ENCODE data around the gene GFOD1.

GFOD1 gene, protein sequence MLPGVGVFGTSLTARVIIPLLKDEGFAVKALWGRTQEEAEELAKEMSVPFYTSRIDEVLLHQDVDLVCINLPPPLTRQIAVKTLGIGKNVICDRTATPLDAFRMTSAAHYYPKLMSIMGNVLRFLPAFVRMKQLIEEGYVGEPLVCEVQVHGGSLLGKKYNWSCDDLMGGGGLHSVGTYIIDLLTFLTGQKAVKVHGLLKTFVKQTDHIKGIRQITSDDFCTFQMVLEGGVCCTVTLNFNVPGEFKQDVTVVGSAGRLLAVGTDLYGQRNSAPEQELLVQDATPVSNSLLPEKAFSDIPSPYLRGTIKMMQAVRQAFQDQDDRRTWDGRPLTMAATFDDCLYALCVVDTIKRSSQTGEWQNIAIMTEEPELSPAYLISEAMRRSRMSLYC

DNA sequence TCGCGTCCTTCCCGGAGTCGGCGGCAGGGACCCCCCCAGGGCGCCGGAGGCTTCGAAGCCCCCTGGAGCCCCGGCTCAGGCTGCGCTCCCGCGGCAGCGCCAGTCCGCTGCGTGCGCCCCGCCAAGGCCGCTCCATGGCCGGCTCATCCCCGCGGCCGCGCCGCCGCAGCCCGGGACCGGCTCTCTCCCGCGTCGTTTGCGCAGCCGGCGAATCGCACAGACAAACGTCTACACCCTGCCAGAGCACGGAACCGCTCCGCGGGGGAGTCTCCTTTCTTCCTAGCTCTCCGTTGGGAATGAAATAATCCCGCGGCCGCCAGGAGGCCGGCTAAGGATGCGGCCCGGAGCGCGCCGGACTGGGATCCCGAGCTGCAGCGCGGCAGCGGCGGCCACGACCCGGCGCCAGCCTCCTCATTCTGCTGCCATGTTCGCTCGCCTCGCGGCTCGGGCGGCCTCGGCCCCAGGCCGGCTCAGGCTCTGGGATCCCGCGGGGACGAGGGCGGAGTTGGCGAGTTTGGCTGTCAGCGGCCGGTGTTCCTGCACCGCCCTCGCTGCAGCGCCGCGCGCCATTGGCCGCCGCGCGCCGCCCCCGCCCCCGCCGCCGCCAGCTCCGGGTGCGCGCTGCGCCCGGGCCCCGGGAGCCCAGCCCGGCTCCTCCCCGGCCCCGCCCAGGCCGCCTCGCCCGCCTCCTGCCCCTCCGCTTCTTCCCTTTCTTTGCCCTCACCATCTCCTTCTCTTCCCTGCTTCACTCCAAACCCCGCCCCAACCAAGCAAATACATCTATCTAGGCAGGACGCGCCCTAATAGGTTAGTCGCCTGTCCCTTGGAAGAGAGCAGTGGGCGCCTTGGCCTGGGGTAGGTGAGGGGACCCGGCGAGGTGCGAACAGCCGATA lies at the start of gene GFOD1:
TSS of gene GFOD1 (minus strand) at position 479 of the 893 bp plus-strand sequence. CDS start 710 bp downstream, outside the sequence.
- DNase-seq = peak; percentile 70 to 98 (median 86)
- intact Hi-C loops (cut with DNase I) = loop anchor here (1.0 to 10.0 kb wide), 4 partner anchors 75 to 327 kb away; partner anchors contain the start of genes MCUR1, RANBP9 and SIRT5

DNA sequence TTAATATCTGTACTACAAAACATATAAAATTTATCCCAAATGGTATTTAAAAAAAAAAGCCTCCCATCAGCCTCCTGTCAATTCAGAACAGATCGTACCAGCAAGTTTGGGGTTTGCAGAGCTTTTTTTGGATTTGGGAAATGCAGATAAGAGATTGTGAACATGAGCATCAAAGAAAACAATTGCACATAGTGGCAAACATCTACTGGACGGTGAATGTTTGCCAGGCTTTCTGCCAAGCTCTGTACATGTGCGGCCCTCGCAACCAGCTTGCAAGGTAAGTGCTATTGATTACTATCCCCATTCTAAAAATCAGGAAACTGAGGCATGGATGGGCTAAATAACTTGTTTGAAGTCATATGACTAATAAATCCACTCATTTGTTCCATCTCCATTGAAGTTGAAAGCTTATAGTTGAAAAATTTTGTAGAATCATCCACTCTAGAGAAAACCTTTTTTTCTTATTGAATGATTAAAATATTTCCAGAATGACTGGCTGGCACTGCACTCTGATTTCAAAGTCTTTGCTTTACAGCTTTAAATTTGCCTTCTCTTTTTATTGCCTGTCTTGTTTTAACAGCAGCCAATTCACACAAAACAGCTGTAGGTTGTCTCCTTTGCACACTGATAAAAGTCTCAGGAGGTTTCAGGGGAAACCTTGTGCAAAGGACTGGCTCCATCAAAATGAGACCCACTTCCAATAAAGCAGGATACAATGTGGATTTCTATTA lies 49.6 kb upstream of the GFOD1 start:
- no peak for DNase-seq
- intact Hi-C loops (cut with DNase I) = loop anchor here (5.0 kb wide), 2 partner anchors 85 to 200 kb away; no protein-coding TSS in a partner anchor

DNA sequence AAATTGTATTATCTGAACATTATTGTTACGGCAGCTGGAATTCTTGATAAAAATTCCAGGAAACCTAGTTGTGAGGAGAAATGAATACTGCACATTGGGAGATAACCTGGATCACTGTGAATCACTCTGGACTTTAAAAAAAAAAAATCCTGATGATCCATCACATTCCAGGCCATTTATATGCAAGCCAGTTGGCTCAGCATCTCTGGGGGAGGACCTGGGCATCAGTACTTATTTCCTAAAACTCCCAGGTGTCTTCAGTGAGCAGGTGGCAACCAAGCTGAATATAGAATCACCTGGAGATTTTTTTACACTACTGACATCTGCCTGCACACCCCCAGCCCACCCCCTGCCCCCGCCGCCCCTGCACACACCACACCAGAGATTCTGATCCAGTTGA lies 47.9 kb upstream of the GFOD1 start:
- intact Hi-C loops (cut with DNase I) = loop anchor here (5.0 kb wide), 2 partner anchors 83 to 198 kb away; no protein-coding TSS in a partner anchor
- no peak for DNase-seq

DNA sequence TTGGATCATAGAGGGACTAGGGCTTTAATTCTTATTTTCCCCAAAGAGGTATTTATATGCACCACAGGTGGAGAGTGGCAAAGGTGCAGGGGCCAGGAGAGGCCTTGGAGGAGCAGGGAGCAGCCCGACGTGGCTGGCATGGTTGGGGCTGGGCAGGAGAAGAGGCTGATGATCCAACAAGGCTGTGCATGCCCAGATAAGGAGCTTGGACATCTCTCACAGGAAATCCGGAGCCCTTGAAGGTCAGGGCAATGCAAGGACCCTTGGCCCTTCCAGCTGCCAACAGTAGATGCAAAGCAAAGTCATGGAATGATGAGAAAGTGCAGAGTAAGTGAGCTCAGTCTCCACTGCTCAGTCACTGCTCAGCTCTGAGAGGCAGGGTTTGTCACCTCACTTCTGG lies 47.1 kb upstream of the GFOD1 start:
- no peak for DNase-seq
- intact Hi-C loops (cut with DNase I) = no loop called here

DNA sequence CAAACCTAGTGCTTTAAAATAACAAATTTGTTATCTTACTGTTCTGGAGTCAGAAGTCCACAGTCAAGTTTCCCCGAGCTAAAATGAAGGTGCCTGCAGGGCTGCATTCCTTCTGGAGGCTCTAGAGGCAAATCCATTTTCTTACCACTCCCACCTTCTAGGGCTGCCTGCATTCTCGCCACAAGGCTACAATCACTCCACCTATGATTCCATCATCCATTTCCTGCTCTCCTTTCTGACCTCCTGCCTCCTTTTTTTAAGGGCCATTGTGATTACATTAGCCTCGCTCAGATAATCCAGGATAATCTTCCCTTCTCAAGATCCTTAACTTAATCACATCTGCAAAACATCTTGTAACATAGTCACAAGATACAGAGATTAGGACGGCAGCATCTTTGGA lies 44.6 kb upstream of the GFOD1 start:
- intact Hi-C loops (cut with DNase I) = no loop called here
- no peak for DNase-seq

DNA sequence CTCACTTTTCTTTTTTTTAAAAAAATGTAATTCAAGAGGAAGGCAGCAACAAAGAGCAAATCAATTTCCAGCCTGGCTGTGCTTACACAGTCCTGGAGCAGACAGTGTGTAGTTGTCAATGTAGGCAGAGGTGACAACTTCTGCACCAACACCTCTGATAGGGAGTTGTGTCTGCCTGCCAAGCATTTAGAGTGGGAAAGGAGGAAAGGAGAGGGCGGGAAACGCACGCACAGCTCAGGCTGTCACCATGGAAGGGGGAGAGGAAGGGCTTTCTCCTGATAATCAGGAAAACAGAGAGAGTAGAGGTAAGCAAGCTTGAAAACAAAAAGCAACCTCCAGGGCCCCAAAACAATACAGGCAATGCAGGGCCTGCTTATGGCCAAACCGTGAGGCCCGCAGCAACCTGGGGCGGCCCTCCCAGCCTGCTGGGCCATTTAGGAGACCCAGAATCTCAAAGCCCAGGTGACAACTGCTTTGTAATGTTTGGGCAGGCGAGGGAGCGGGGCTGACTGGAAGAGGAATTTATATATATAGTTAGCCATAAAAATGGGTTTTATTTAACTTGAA lies 41.5 kb upstream of the GFOD1 start:
- DNase-seq = peak in 3 of 10 donors; percentile 16 to 84 (median 24)
- intact Hi-C loops (cut with DNase I) = no loop called here

DNA sequence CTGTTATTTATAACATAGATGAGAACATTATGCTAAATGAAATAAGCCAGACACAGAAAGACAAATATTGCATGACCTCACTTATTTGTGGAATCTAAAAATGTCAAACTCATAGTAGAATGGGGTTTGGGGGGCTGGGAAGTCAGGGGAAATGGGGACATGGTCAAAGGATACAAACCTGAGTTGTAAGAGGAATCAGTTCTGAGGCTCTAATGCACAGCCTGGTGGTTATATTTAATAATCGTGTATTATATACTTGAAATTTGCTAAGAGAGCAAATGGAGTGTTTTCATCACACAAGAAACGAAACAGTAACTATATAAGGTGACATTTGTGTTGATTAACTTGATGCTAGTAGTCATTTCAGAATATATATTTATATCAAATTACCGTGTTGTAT lies 40.8 kb upstream of the GFOD1 start:
- DNase-seq = no peak
- intact Hi-C loops (cut with DNase I) = no loop called here

DNA sequence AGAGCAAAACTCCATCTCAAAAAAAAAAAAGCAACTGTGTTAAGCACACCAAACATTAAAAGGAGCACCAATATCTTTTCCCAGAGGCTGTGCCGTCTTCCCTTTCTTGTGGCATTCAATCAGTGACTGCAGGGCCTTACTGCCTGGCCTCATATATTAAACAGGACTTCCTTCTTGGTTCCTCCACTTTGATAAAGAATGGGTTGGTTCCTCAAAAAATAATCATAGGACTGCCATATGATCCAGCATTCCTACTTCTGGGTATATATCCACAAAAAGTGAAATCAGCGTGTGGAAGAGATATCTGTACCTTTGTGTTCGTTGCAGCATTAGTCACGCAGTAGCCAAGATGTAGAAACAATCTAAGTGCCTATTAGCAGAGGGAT lies 40.3 kb upstream of the GFOD1 start:
- DNase-seq = no peak
- intact Hi-C loops (cut with DNase I) = no loop called here

DNA sequence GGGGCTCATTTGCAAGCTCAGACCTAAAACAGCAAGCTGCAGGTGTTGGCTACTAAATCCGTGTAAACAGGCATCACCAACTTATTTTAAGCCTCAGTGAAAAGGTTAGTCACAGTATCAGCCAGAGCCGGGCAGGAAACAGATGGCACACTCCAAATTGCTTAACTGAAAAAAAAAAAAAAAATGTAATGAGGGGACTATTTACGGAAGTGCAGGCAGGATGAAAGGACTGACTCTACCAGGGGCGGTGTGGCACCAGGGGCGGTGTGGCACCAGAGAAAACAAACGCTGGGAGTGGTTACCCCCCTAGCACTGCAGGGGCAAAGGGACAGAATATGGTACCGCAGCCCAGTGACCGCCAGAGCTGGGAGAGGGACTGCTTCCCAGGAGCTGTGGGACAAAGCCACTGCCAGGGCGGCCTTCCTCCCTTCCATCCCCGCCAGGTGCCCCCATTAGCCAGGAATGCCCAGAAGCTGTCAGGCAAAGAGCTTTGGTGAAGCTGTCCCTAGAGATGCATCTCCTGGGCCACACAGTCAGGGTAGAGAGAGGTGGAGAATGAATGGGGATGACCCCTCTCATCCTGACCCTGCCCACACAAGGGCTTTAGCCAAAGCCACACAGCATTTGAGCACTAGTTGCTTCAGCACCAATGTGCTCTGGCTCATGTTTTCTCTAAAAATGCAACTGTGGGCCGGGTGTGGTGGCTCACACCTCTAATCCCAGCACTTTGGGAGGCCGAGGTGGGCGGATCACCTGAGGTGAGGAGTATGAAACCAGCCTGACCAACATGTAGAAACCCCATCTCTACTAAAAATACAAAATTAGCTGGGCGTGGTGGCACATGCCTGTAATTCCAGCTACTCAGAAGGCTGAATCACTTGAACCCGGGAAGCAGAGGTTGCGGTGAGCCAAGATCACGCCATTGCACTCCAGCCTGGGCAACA lies 39.6 kb upstream of the GFOD1 start:
- intact Hi-C loops (cut with DNase I) = no loop called here
- peak in 3 of 10 donors; percentile 14 to 74 (median 18) for DNase-seq

DNA sequence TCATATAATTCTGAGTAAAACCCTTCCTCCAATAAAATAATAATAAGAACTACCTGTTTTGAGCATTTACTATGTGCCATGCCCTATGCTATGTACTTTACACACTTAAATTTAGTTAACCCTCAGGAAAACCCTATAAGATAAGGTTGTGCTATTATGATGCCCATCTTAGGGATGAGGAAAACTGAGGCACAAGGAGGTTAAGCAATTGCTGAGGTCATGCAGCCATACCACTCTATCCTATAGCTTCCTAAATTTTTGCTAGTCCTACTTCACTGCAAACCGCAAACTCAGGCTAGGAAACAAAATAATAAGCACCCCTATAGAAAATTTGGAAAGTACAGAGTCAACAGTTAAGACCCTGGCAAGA lies 38.9 kb upstream of the GFOD1 start:
- intact Hi-C loops (cut with DNase I) = no loop called here

DNA sequence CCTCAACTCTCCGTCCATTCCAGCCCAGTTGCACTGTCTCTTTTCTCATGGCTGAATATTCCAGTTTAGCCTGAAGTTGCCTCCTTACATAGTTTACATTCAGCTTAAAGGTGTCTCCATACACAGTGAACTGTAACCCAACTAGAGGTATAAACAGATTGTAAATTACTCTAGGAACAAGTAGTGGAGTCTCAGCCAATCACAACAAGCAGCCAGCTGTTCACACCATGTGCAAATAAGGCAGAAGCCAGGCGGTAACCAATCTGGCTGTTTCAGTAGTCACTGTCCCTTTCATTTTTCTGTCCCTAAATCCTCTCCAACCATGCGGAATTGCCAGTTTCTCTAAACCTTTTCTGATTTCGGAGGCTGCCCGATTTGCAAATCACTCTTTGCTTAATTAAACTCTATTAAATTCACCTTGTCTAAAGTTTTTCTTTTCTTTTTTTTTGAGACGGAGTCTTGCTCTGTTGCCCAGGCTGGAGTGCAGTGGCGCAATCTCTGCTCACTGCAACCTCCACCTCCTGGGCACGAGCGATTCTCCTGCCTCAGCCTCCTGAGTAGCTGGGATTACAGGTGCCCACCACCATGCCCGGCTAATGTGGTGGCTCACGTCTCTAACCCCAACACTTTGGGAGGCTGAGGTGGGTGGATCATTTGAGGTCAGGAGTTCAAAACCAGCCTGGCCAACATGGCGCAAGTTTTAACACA lies 37.6 kb upstream of the GFOD1 start:
- intact Hi-C loops (cut with DNase I) = no loop called here
- DNase-seq = no peak

More for the DNA sequence above, 38.9 kb upstream of the GFOD1 start:
- no peak for DNase-seq

DNA sequence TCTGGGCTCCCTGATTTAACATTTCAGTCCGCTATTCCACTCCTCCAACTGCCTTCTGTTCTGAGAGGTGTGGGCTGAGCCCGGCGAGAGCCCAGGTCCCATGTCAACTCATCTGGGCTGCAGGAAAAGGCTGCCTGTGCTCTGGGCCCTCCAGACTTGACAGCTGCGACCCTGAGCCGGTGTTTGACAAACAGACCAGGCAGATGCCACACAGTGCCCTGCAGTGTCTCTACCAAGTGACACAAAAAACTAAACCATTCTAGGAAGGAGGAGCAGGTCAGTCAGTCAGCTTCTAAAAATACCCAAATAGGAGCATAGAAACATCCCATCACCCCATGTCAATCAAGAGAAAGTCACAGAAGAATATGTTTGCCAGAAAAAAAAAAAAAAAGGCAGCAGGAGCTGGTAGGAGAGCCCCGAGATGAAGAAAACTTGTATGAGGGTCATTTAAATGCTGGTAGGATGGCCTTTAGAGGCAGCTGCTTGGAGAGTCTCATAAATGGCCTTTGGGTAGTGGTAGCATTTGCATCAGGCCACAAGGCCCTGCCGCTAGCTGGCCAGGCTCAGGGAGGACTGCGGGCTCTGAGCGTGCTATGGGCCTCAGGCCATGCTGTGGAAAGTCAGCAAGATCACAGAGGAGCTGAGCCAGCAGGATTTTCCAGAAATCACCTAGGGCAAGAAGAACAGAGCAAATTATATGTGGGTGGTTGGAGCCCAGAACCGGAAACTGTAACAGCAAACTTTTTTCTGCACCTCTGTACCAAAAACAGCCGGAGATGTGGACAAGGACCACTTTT lies 36.6 kb upstream of the GFOD1 start:
- intact Hi-C loops (cut with DNase I) = no loop called here

DNA sequence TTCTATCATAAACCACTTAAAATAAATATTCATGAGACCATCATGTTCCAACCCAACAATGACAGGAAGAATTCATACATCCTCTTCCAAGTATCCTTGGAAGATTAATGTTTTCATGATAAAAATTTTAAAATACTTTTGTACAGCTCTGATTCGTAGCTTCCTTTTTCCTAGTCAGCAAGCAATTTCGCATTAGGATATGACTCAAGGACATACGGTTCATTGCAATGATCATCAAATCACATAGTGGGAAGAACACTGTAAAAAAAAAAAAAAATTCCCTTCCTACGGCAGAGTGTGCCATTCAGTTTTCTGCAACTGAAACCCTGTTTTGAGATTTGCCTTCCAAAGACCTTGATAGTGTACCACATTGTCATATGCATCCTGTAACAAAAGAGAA lies 35.3 kb upstream of the GFOD1 start:
- no peak for DNase-seq
- intact Hi-C loops (cut with DNase I) = no loop called here

More for the DNA sequence above, 36.6 kb upstream of the GFOD1 start:
- DNase-seq = no peak

DNA sequence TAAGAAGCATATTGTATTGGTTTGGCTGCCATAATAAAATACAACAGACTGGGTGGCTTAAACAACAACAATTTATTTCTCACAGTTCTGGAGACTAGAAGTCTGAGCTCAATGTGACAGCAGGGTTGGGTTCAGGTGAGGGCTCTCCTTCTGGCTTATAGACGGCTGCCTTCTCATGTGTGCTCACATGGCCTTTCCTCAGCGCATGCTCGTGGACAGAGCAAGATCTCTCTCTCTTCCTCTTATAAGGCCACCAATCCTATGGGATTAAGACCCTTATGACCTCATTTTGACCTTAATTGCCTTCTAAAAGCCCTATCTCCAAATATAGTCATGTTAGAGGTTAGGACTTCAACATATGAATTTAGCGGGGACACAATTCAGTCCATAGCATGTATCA lies 32.4 kb upstream of the GFOD1 start:
- intact Hi-C loops (cut with DNase I) = no loop called here
- DNase-seq = no peak

DNA sequence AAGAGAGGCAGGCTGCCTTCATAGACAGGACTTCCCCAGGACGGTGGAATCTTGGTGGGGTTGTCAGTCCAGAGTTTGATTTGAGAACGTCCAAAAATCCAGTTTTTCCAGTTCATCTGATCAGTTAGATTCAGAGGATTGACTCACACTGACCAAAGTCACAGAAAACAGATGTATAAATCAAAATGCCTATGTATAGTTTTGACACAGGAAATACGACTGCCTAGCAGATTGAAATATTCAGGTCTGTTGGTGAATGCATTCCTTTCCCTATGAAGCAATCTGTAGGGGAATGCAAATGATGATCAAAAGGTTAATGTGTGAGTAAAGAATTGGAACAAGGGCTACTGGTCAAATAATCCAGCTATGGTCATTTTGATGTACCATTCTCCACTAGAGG lies 29.7 kb upstream of the GFOD1 start:
- no peak for DNase-seq
- intact Hi-C loops (cut with DNase I) = no loop called here

DNA sequence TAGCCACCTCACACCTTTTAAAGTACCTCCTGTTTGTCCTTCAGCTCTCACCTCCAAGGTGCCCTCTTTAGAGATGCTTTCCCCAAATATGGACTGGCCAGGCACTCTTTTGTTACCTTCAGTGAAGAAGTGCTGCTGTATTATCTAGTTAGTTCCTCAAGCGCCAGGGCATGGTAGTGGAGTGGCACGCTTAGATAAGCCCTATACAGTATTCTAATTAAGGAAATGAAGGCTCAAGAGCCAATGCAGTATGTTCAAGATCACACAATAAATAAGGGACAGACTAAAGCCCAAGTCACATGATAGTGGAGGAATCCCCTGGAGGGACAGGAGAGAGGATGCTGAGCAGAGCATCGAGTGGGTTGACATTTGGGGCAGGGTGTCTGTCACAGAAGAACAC lies 28.5 kb upstream of the GFOD1 start:
- intact Hi-C loops (cut with DNase I) = no loop called here
- DNase-seq = no peak

DNA sequence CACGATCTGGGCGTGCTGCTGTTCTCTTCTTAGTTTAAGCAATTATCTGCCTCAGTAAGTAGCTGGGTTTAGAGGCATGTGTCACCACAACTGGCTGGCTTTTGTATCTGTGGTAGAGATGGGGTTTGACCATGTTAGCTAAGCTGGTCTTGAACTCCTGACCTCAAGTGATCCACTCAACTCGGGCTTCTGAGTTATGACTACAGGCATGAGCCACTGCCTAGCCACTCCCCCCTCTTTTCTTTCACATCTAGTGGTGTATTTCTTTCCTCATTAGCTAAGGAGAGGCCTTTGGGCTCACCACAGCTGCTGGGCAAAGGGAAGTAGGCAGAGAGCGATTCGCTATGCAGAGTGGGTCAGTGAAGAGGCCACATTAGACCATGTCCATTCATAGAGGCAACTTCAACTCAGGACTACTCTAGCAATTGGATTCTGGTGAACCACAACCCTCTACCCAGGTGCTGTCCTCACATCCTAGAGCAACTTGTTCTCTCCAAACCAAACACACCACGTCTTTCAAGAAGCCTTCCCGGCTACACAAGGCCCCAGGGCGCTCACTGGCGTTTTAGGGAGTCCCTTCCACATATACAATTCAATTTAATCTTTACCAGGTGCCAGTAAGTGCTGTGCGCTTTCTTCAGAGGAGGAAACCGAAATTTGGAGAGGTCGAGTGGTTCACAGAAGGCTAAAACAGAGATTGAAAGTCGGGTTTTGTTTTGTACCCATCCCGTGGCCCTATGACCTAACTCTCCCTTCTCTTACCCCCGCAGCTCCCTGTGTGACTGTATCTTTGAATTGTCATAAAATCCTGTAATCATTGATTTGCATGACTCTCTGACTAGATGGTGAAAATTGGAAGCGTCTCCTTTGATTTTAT lies 26.5 kb upstream of the GFOD1 start:
- no peak for DNase-seq
- intact Hi-C loops (cut with DNase I) = no loop called here

Measured in posterior cingulate gyrus (tissue), 11 donors.